HepG2 (cell line): ENCODE data around the gene VARS1. TPM values are rescaled to one million over a fixed set of nuclear protein-coding genes. Genes with fewer than 3 reads are reported as not detected.

Experiments used
- ARNT2 ChIP-seq: sonication (generic); formaldehyde crosslinking; IDR thresholded peaks from 2 replicates; pipeline ENCODE4 v1.8.0; 2022; ENCODE audit warnings: mild to moderate bottlenecking, low read depth, missing genetic modification reagents, moderate library complexity
- DR1 ChIP-seq: sonication (generic); formaldehyde crosslinking; IDR thresholded peaks from 2 replicates; pipeline ENCODE4 v1.8.0; 2021; ENCODE audit warnings: mild to moderate bottlenecking, missing genetic modification reagents, inconsistent platforms
- HNRNPK ChIP-seq: fragments of 200-400 bp; formaldehyde crosslinking; IDR thresholded peaks from 2 replicates; pipeline ENCODE4 v1.6.1; 2018; ENCODE audit warnings: low read length, low read depth, moderate library complexity, mild to moderate bottlenecking; ENCODE audit not compliant: poor library complexity, severe bottlenecking
- LCORL ChIP-seq, 2 experiments: fragments of 450-650 bp in 1 of 2; sonication (generic) in 1 of 2; formaldehyde crosslinking in 1 of 2; IDR thresholded peaks; 2 replicates each; pipeline versions ENCODE4 v1.5.0 to v1.6.1; 2017 to 2020; ENCODE audit warnings: antibody characterized with exemption in 1 of 2, missing genetic modification reagents in 1 of 2
- NBN ChIP-seq: fragments of 450-650 bp; conservative IDR thresholded peaks from 2 replicates; pipeline ENCODE4 v1.6.1; 2017
- NCOA1 ChIP-seq: sonication (generic); formaldehyde crosslinking; IDR thresholded peaks from 2 replicates; pipeline ENCODE4 v1.9.0; 2021; ENCODE audit warnings: missing genetic modification reagents
- PCBP1 ChIP-seq: fragments of 200-400 bp; formaldehyde crosslinking; IDR thresholded peaks from 2 replicates; pipeline ENCODE4 v1.6.1; 2017; ENCODE audit warnings: mild to moderate bottlenecking, low read depth, low read length, borderline replicate concordance
- REXO4 ChIP-seq: sonication (generic); formaldehyde crosslinking; IDR thresholded peaks from 2 replicates; pipeline ENCODE4 v1.8.0; 2022; ENCODE audit warnings: missing genetic modification reagents, mild to moderate bottlenecking, borderline replicate concordance
- SMYD3 ChIP-seq: sonication (generic); formaldehyde crosslinking; IDR thresholded peaks from 2 replicates; pipeline ENCODE4 v1.8.1; 2023; ENCODE audit warnings: mild to moderate bottlenecking, missing genetic modification reagents
- ZBTB8A ChIP-seq: sonication (generic); formaldehyde crosslinking; IDR thresholded peaks from 2 replicates; pipeline ENCODE4 v1.4.0; 2020; ENCODE audit warnings: mild to moderate bottlenecking, low read depth, missing genetic modification reagents, borderline replicate concordance
- ZNF589 ChIP-seq: sonication (generic); formaldehyde crosslinking; conservative IDR thresholded peaks from 2 replicates; pipeline ENCODE4 v1.8.0; 2022; ENCODE audit warnings: mild to moderate bottlenecking, moderate library complexity, missing genetic modification reagents
- ZNF615 ChIP-seq: sonication (generic); formaldehyde crosslinking; IDR thresholded peaks from 2 replicates; pipeline ENCODE4 v1.5.0; 2020; ENCODE audit warnings: mild to moderate bottlenecking, missing genetic modification reagents, borderline replicate concordance
- ZNF879 ChIP-seq: sonication (generic); formaldehyde crosslinking; IDR thresholded peaks from 2 replicates; pipeline ENCODE4 v1.8.1; 2023; ENCODE audit warnings: missing genetic modification reagents
- polyA plus RNA-seq, 8 experiments: library from polyadenylated mRNA; depleted of rRNA in 3 of 8; stranded (reverse) in 7 of 8; unstranded in 1 of 8; fragments of >200 nt; fragmentation: Illumina TruSeq in 4 of 8; extraction: Trizol in 4 of 8; gene quantifications; 2 replicates each; pipeline versions ENCODE4 v1.2.1 to v1.2.3, GENCODE V29; 2011 to 2016; ENCODE audit warnings: low read depth in 4 of 8, missing spikeins in 1 of 8, mixed read lengths in 1 of 8; ENCODE audit not compliant: insufficient read depth in 1 of 8
- total RNA-seq, 5 experiments: library from RNA; depleted of rRNA; stranded (reverse); fragments of >200 nt; fragmentation: Illumina TruSeq; extraction: Trizol; gene quantifications; 2 replicates each; pipeline ENCODE4 v1.2.3, GENCODE V29; 2016; ENCODE audit warnings: low read depth in 1 of 5
- TF ChIP-seq, protein P1 (sequence below): IDR thresholded peaks from 2 replicates; pipeline ENCODE4 v1.6.1; 2018; ENCODE audit warnings: missing genetic modification reagents
- TF ChIP-seq, protein P2 (sequence below): sonication (generic); formaldehyde crosslinking; IDR thresholded peaks from 2 replicates; pipeline ENCODE4 v1.4.0; 2020; ENCODE audit warnings: mild to moderate bottlenecking, low read depth, missing genetic modification reagents
- TF ChIP-seq, protein P3 (sequence below): sonication (generic); formaldehyde crosslinking; IDR thresholded peaks from 2 replicates; pipeline ENCODE4 v1.8.1; 2023; ENCODE audit warnings: mild to moderate bottlenecking, missing genetic modification reagents
- TF ChIP-seq, protein P4 (sequence below): fragments of 450-650 bp; IDR thresholded peaks from 2 replicates; pipeline ENCODE4 v1.6.1; 2017; ENCODE audit warnings: mild to moderate bottlenecking
- TF ChIP-seq, protein P5 (sequence below): IDR thresholded peaks from 2 replicates; pipeline ENCODE4 v1.6.1; 2016; ENCODE audit warnings: mild to moderate bottlenecking
- TF ChIP-seq, protein P6 (sequence below): sonication (generic); formaldehyde crosslinking; IDR thresholded peaks from 2 replicates; pipeline ENCODE4 v1.4.0; 2020; ENCODE audit warnings: missing genetic modification reagents

Gene VARS1
- total and polyA plus RNA-seq, 2 of the 13 experiments (the other 11 are each of a cell fraction or from before 2014, with no cell fraction given) = 14.7 to 56.1 TPM

DNA sequence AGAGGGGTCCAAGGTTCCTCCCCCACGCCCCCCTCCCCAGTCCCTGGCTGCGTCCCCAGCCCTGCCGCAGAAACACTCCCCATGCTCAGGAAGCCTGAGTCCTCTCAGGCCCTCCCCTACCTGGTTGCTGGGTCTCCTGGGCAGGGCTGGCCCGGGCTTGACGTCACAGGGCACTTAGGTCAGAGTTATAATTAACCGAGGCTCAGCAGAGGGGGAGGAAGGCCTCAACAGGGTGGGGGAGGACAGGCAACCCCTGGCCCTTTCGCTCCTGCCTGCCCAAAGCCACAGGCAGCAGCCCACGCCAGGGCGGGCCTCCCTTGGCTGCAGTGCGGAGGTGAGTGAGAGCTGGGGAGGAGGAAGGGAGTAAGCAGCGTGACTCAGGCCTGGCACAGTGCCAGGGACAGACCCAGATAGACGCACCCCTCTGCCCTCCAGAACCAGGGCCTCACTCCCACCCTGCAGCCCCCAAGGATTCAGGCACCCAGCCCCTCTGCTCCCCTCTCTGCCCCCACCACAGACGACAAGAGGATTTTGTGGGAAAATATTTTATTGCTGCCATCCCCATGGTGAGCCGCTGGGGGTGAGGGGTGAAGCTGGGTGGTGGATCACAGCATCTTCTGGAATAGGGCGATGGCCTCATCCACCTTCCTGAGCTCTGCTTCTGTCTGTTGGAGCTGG is 18.4 kb downstream of the VARS1 start, which contains the start of gene VWA7 (continued):
- TF ChIP-seq NCOA1 (CRISPR knock-in tag) = no peak
- TF ChIP-seq, protein P1, sequence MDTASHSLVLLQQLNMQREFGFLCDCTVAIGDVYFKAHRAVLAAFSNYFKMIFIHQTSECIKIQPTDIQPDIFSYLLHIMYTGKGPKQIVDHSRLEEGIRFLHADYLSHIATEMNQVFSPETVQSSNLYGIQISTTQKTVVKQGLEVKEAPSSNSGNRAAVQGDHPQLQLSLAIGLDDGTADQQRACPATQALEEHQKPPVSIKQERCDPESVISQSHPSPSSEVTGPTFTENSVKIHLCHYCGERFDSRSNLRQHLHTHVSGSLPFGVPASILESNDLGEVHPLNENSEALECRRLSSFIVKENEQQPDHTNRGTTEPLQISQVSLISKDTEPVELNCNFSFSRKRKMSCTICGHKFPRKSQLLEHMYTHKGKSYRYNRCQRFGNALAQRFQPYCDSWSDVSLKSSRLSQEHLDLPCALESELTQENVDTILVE (CRISPR knock-in tag) = peak; percentile 50; the same call in 1 of the 2 replicates
- TF ChIP-seq DR1 (CRISPR knock-in tag) = peak; percentile 58
- TF ChIP-seq, protein P2, sequence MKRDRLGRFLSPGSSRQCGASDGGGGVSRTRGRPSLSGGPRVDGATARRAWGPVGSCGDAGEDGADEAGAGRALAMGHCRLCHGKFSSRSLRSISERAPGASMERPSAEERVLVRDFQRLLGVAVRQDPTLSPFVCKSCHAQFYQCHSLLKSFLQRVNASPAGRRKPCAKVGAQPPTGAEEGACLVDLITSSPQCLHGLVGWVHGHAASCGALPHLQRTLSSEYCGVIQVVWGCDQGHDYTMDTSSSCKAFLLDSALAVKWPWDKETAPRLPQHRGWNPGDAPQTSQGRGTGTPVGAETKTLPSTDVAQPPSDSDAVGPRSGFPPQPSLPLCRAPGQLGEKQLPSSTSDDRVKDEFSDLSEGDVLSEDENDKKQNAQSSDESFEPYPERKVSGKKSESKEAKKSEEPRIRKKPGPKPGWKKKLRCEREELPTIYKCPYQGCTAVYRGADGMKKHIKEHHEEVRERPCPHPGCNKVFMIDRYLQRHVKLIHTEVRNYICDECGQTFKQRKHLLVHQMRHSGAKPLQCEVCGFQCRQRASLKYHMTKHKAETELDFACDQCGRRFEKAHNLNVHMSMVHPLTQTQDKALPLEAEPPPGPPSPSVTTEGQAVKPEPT (CRISPR knock-in tag) = no peak
- TF ChIP-seq, protein P3, sequence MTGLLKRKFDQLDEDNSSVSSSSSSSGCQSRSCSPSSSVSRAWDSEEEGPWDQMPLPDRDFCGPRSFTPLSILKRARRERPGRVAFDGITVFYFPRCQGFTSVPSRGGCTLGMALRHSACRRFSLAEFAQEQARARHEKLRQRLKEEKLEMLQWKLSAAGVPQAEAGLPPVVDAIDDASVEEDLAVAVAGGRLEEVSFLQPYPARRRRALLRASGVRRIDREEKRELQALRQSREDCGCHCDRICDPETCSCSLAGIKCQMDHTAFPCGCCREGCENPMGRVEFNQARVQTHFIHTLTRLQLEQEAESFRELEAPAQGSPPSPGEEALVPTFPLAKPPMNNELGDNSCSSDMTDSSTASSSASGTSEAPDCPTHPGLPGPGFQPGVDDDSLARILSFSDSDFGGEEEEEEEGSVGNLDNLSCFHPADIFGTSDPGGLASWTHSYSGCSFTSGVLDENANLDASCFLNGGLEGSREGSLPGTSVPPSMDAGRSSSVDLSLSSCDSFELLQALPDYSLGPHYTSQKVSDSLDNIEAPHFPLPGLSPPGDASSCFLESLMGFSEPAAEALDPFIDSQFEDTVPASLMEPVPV (CRISPR knock-in tag) = no peak
- TF ChIP-seq REXO4 (CRISPR knock-in tag) = no peak
- TF ChIP-seq, protein P4, sequence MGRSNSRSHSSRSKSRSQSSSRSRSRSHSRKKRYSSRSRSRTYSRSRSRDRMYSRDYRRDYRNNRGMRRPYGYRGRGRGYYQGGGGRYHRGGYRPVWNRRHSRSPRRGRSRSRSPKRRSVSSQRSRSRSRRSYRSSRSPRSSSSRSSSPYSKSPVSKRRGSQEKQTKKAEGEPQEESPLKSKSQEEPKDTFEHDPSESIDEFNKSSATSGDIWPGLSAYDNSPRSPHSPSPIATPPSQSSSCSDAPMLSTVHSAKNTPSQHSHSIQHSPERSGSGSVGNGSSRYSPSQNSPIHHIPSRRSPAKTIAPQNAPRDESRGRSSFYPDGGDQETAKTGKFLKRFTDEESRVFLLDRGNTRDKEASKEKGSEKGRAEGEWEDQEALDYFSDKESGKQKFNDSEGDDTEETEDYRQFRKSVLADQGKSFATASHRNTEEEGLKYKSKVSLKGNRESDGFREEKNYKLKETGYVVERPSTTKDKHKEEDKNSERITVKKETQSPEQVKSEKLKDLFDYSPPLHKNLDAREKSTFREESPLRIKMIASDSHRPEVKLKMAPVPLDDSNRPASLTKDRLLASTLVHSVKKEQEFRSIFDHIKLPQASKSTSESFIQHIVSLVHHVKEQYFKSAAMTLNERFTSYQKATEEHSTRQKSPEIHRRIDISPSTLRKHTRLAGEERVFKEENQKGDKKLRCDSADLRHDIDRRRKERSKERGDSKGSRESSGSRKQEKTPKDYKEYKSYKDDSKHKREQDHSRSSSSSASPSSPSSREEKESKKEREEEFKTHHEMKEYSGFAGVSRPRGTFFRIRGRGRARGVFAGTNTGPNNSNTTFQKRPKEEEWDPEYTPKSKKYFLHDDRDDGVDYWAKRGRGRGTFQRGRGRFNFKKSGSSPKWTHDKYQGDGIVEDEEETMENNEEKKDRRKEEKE = no peak
- no peak for TF ChIP-seq ZNF879 (CRISPR knock-in tag)
- no peak for TF ChIP-seq ZNF589 (CRISPR knock-in tag)
- TF ChIP-seq, protein P5, sequence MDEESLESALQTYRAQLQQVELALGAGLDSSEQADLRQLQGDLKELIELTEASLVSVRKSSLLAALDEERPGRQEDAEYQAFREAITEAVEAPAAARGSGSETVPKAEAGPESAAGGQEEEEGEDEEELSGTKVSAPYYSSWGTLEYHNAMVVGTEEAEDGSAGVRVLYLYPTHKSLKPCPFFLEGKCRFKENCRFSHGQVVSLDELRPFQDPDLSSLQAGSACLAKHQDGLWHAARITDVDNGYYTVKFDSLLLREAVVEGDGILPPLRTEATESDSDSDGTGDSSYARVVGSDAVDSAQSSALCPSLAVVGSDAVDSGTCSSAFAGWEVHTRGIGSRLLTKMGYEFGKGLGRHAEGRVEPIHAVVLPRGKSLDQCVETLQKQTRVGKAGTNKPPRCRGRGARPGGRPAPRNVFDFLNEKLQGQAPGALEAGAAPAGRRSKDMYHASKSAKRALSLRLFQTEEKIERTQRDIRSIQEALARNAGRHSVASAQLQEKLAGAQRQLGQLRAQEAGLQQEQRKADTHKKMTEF (CRISPR knock-in tag) = peak; percentile 87
- TF ChIP-seq NBN = no peak
- peak; percentile 76 for TF ChIP-seq PCBP1
- no peak for TF ChIP-seq ZBTB8A (CRISPR knock-in tag)
- no peak for TF ChIP-seq ZNF615 (CRISPR knock-in tag)
- TF ChIP-seq, protein P6, sequence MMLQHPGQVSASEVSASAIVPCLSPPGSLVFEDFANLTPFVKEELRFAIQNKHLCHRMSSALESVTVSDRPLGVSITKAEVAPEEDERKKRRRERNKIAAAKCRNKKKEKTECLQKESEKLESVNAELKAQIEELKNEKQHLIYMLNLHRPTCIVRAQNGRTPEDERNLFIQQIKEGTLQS (CRISPR knock-in tag) = peak; percentile 80
- no peak for TF ChIP-seq SMYD3 (CRISPR knock-in tag)
- peak; percentile 99 for TF ChIP-seq LCORL (IDR thresholded peaks at IDR 0.05)
- TF ChIP-seq LCORL (CRISPR knock-in tag; IDR thresholded peaks at IDR 0.05) = peak; percentile 97
- TF ChIP-seq ARNT2 = no peak
- no peak for TF ChIP-seq HNRNPK
